Endodermal cell (in vitro differentiated cells): ENCODE measurements around the gene ME3. TPM values are rescaled to one million over a fixed set of nuclear protein-coding genes. Genes with fewer than 3 reads are reported as not detected.

ENCODE experiments used
- DNase-seq: peaks from one replicate; pipeline ENCODE4 v3.0.0-alpha.2; 2017
- H3K27ac ChIP-seq: 2 replicates; pipeline ENCODE4 v1.5.1; 2013; ENCODE audit warnings: mild to moderate bottlenecking, low read depth, low read length, moderate library complexity
- H3K27me3 ChIP-seq: 2 replicates; pipeline ENCODE4 v1.6.1; 2013; ENCODE audit warnings: mild to moderate bottlenecking, low read length, moderate library complexity; ENCODE audit not compliant: insufficient read depth, control insufficient read depth, poor library complexity, severe bottlenecking
- H3K36me3 ChIP-seq: 2 replicates; pipeline ENCODE4 v1.7.0; 2013; ENCODE audit warnings: mild to moderate bottlenecking, low read length, moderate library complexity; ENCODE audit not compliant: control insufficient read depth, insufficient read depth
- H3K4me1 ChIP-seq: one replicate; pipeline ENCODE4 v1.7.0; 2013; ENCODE audit warnings: low read length; ENCODE audit not compliant: control insufficient read depth, insufficient read depth
- H3K4me3 ChIP-seq: 2 replicates; pipeline ENCODE4 v1.5.1; 2013; ENCODE audit warnings: mild to moderate bottlenecking, low read length, moderate library complexity
- H3K9ac ChIP-seq: 2 replicates; pipeline ENCODE4 v1.6.1; 2013; ENCODE audit warnings: mild to moderate bottlenecking, low read length, moderate library complexity; ENCODE audit not compliant: poor library complexity, severe bottlenecking; ENCODE audit errors: extremely low read depth
- H3K9me3 ChIP-seq: 2 replicates; pipeline ENCODE4 v1.6.1; 2013; ENCODE audit warnings: mild to moderate bottlenecking, low read length, moderate library complexity; ENCODE audit not compliant: control insufficient read depth
- H3K27ac Mint-ChIP-seq: 2 replicates; pipeline ENCODE4 v1.8.0; 2020; ENCODE audit warnings: mixed read lengths
- H3K27me3 Mint-ChIP-seq: 2 replicates; pipeline ENCODE4 v1.8.0; 2021; ENCODE audit warnings: mild to moderate bottlenecking, mixed read lengths; ENCODE audit not compliant: insufficient read depth
- H3K36me3 Mint-ChIP-seq: 2 replicates; pipeline ENCODE4 v1.8.0; 2020; ENCODE audit warnings: low read depth, mixed read lengths
- H3K4me1 Mint-ChIP-seq: 2 replicates; pipeline ENCODE4 v1.8.0; 2020; ENCODE audit warnings: mixed read lengths
- H3K4me3 Mint-ChIP-seq: 2 replicates; pipeline ENCODE4 v1.8.0; 2020; ENCODE audit warnings: mild to moderate bottlenecking, moderate library complexity, mixed read lengths
- H3K9me3 Mint-ChIP-seq: 2 replicates; pipeline ENCODE4 v1.8.0; 2020; ENCODE audit warnings: mild to moderate bottlenecking, mixed read lengths
- CTCF ChIP-seq: fragments of 200-600 bp; sonication (generic); conservative IDR thresholded peaks from 2 replicates; pipeline ENCODE4 v1.5.0; 2021; ENCODE audit warnings: antibody characterized with exemption, mild to moderate bottlenecking
- WGBS, 2 experiments: methylation state at CpG; one replicate each; pipeline versions ENCODE4 v1.1.5 to v1.1.7; 2013; ENCODE audit warnings: missing lambda C conversion rate in 2 of 2, mixed read lengths in 1 of 2; ENCODE audit not compliant: insufficient coverage in 1 of 2, insufficient read length in 1 of 2; 5-methylcytosine and 5-hydroxymethylcytosine counted together
- total RNA-seq, 2 donors: library from RNA; stranded (reverse); fragmentation: NEBNext Ultra II Directional in 1 of 2; extraction: Animal tissue kit (Norgen Biotek cat#: 25700) in 1 of 2; gene quantifications; 2 replicates in 1 of 2; 3 replicates in 1 of 2; pipeline ENCODE4 v1.2.1, GENCODE V29; 2021

The ME3 gene
- total RNA-seq, 2 donors from 2014 or later: 1.2 to 1.3 TPM

GRCh38 chr11:86580535-86580934 lies 91.9 kb downstream of the ME3 start:
- no peak overlapping the region for H3K27ac ChIP-seq
- H3K9me3 Mint-ChIP-seq: no peaks in the 10 kb centered on the region
- WGBS, 2 experiments: 89 to 100% methylated on average over 1 to 2 of the region's 2 CpGs
- peaks cover 22% of the 10 kb centered on the region for H3K4me1 Mint-ChIP-seq
- no peak overlapping the region for H3K27ac Mint-ChIP-seq
- peaks cover 17% of the 10 kb centered on the region for H3K4me1 ChIP-seq
- no peaks in the 10 kb centered on the region for H3K27me3 ChIP-seq
- no peak overlapping the region for H3K4me3 Mint-ChIP-seq
- no peak for TF ChIP-seq CTCF
- no peaks in the 10 kb centered on the region for H3K9me3 ChIP-seq
- no peak overlapping the region for H3K9ac ChIP-seq
- H3K4me3 ChIP-seq: no peak overlapping the region
- H3K36me3 ChIP-seq: no peaks in the 10 kb centered on the region
- H3K27me3 Mint-ChIP-seq: no peaks in the 10 kb centered on the region
- H3K36me3 Mint-ChIP-seq: no peaks in the 10 kb centered on the region
- no peak for DNase-seq

- no peak for TF ChIP-seq CTCF
These were observed 93.0 kb downstream of the ME3 start for GRCh38 chr11:86579406-86579731.

DNA sequence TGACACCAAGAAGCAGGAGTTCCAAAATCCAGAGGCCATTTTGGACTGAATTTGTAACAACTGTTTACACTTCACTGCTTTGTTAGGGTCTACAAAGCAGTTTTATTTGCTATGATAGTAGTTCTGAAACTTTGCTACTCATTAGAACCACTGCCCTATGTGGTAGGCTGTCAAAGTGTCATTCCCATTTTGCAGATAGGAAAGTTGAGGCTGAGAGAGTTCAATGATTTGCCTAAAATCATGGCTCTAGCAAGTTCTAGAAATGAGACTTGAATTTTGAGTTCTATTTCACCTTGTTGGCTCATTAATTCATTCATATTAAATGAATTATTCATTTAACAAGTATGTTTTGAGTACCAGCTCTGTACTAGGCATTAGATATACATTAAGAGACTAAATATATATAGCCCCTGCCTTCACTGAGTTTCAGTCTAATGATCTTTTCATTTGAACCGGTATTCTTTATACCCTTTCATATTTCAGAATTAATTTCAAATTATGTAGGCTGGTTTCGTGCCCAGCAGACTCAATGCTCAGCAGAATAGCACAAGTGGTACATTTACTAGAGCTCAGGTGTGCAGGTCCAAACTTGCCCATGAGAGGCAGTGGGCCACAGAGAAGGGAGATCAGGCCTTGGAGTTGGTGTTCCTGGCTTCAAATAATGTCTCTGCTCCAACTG lies 93.5 kb downstream of the ME3 start:
- no peaks in the 10 kb centered on the region for H3K36me3 ChIP-seq
- no peak overlapping the region for H3K4me3 ChIP-seq
- WGBS, 2 experiments: 99 to 100% methylated on average over 1 to 2 of the region's 2 CpGs
- no peak for DNase-seq
- no peak overlapping the region for H3K9ac ChIP-seq
- H3K27me3 Mint-ChIP-seq: no peaks in the 10 kb centered on the region
- H3K27me3 ChIP-seq: no peaks in the 10 kb centered on the region
- no peak overlapping the region for H3K27ac ChIP-seq
- H3K9me3 Mint-ChIP-seq: no peaks in the 10 kb centered on the region
- H3K9me3 ChIP-seq: no peaks in the 10 kb centered on the region
- no peak overlapping the region for H3K4me3 Mint-ChIP-seq
- H3K36me3 Mint-ChIP-seq: no peaks in the 10 kb centered on the region
- TF ChIP-seq CTCF: no peak
- H3K27ac Mint-ChIP-seq: no peak overlapping the region
- H3K4me1 Mint-ChIP-seq: peaks cover 28% of the 10 kb centered on the region
- H3K4me1 ChIP-seq: peaks cover 21% of the 10 kb centered on the region

More at GRCh38 chr11:86579406-86579731, 93.0 kb downstream of the ME3 start:
- no peaks in the 10 kb centered on the region for H3K27me3 Mint-ChIP-seq
- H3K4me1 Mint-ChIP-seq: peaks cover 24% of the 10 kb centered on the region
- no peaks in the 10 kb centered on the region for H3K9me3 Mint-ChIP-seq
- Histone ChIP-seq H3K4me3 (no peak overlapping the region), H3K4me1 (peaks cover 19% of the 10 kb centered on the region), H3K27ac (no peak overlapping the region), H3K9me3 (no peaks in the 10 kb centered on the region), H3K36me3 (no peaks in the 10 kb centered on the region), H3K27me3 (no peaks in the 10 kb centered on the region), H3K9ac (no peak overlapping the region)
- no peaks in the 10 kb centered on the region for H3K36me3 Mint-ChIP-seq
- DNase-seq: no peak
- H3K4me3 Mint-ChIP-seq: no peak overlapping the region
- no peak overlapping the region for H3K27ac Mint-ChIP-seq
- WGBS, 2 experiments: 83 to 100% methylated on average over 1 of the region's 1 CpG
